Activated CD4-positive, alpha-beta T cell treated with anti-CD3 and anti-CD28 coated beads for 24 hours (primary cell): Measurements from ENCODE around the gene DDX20.

Experiments used
- DNase-seq, 2 donors: peaks; one replicate each; pipeline ENCODE4 v3.0.0-alpha.2; 2020; ENCODE audit warnings: low read depth in 2 of 2

The DDX20 gene

DNA sequence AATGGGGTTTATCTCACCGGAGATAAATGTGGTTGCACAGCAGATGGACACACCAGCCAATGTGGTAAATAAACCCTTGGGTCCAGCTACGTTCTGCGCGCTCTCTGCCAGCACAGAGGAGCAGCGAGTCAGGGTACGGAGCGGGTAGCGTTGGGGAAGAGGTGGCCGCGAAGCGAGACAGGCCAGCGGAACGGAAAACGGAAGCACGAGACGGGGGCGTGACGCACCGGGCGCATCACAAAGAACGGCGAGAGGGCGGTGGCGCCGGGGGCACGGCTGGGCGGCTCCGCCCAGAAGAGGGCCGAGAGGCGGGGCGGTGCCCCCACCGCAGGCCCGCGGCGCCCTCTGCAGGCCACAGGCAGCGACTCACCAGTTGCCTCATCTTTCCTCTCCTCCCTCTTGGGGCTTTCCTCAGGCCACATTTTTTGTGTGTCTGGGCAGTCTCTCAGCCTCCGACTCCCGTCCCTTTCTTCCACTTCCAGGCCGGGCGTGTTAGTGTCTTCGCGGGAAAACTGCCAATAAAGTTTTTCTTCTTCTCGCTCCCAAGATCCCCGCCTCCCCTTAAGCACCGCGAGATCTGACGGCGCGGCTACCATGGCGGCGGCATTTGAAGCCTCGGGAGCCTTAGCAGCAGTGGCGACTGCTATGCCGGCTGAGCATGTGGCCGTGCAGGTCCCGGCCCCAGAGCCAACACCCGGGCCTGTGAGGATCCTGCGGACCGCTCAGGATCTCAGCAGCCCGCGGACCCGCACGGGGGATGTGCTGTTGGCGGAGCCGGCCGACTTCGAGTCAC is at the start of gene DDX20:
Gene DDX20 (plus strand): TSS at position 571 of the 793 bp plus-strand sequence. CDS start 24 bp downstream, at position 595.
- peak; percentile 86 to 90 for DNase-seq

- no peak for DNase-seq
These were observed 48.8 kb upstream of the DDX20 start for GRCh38 chr1:111706921-111707320.

GRCh38 chr1:111707906-111708305 is 47.8 kb upstream of the DDX20 start:
- DNase-seq = no peak

- no peak for DNase-seq
These were observed 45.7 kb upstream of the DDX20 start for GRCh38 chr1:111709986-111710385.

DNA sequence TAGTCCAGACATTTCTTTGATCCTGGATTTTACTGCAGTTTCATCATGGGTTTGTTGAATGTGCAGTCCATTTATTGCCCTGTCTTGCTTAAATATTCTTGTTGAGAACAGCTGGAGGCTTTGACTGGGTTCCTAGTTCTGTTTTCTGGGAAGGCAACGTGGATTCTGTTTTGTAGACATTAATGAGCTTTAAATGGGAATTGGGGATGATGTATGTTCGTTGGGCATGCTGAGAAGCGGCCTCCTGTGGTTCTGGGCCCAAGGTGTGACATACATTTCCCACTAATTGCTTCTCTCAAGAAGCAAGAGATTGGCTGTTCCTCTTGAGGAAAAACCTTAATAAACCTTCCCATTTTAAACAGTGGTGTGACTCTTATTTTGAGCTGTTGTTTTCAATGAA is 39.4 kb upstream of the DDX20 start:
- DNase-seq = no peak

GRCh38 chr1:111717450-111717849 is 38.3 kb upstream of the DDX20 start:
- DNase-seq = no peak

DNA sequence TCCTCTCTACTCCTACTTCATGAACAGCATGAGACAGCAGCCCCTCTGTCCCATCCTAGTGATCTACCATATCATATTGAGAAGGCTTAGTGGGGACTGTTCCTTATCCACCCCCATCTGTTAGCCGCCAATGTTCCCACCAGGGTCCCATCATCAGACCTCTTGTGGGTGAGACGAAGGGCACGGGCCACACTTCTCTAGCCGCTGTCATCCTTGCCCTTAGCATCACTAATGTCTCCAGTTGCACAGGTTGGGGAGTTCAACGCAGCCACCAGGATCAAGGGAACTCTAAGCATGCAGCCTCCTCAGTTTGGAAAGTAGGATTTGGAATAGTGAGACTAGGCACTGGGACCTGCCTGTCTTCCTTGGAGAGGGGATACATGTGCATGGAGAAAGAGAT is 36.6 kb upstream of the DDX20 start:
- no peak for DNase-seq

- no peak for DNase-seq
These were observed 36.0 kb upstream of the DDX20 start for GRCh38 chr1:111719674-111720132.

- DNase-seq = no peak
These were observed 35.3 kb upstream of the DDX20 start for GRCh38 chr1:111720274-111720976.

DNA sequence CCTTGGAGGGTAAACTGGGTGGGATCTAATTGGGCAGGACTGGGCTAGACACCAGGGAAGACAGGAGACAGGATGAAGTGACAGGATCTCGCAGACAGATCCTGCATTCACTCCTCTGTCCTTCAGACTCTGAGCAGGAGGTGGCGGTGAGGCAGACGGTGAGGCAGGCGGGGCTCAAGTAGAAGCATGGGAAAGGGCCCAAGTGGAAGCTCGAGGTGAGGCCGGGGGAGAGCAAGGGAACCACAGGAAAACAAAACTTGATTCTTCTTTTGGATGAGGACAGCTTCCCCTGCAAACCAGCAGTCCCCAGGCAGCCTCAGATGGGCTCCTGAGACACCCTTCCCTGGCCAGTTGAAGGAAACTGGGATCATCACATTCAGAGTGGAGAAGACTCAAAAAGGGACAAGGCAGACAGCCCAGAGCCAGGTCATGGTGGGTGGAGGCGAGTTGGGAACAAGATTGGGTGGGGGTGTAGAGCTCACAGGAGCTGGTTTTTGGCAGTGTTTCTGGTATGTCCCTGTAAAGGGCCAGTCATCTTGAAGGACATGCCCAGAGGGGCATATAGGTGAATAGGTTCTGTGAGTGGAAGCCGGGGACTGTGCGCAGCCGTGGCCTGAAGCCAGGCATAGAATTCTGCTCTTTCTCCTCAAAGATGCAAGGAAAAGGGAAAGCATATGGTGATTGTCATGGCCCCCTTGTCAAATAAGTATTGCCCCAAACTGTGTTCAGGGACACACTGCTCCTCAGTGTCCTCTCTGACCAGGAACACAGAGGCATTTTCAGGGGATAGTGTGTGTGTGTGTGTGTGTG is 34.5 kb upstream of the DDX20 start:
- no peak for DNase-seq

DNA sequence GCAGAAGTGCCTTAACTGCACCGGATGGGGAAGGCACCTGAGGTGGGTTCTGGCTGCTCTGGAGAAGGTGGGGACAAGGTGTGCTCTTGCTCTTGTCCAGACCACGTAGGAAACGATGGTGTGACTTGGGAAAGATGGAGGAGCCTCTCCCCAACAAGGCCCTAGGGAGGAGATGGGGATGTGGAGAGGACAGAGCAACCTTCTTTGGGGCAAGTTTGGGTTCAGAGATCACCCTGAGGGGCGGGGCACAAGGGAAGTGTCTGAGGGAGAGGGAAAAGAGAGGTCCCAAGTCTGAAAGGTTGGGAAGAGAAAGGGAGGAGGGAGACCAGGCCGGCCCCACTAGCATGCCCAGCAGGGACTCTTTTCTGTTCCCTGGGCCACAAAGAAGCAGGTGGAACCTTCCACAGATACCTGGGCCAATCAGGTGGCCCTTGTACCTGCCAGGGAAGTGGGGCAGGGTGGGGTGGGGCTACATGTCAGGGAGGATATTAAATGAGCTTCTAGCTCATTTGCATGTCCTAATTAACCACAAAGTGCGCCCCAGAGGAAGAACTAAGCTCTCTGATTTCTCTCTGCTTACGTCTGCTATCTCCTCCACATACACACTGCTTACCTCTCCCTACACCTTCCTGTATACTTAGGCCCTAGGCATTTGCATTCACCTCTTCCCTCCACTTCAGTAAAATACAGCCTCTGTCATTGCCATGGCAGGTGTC is 32.5 kb upstream of the DDX20 start:
- DNase-seq = no peak

DNA sequence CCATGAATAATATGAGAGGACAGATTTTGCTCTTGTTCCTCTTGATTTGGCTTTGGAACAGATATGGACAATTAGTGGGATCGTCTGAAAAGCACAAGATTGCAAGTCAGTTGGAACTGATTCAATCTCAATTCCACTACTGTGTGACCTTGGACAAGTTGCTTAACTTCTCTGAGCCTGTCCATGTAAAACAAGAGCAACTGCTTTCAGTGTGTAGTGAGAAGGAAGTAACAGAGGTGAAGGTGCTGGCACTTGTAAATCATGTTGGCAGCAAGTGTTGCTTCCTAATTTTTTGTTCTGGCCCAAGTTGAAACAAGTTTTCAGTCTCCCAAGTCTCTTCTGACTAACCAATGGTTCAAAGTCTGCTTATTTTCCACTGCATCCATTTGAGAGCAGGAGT is 31.8 kb upstream of the DDX20 start:
- DNase-seq = no peak

DNA sequence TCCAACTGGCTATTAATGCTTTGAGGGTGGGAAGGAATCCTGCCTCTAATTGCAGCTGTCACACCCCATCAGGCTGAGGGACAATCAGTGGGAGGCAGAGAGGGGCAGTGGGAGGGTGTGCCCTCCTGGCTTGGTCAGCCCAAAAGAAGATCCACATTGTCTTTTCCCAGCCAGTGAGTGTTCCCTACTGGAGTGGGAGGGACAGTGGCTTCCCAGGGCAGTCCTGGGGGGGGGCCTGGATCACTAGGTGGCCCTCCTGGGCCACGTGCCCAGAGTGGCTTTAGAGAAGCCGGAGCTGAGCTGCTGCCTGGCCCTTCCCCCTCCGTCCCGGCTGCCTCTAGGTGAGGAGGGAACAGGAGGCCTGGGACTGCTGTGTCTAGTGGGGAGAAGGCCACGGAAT is 30.5 kb upstream of the DDX20 start:
- DNase-seq = no peak

- DNase-seq = no peak
These were observed 28.6 kb upstream of the DDX20 start for GRCh38 chr1:111727056-111727455.

- no peak for DNase-seq
These were observed 26.3 kb upstream of the DDX20 start for GRCh38 chr1:111729271-111729921.

GRCh38 chr1:111729946-111730681 is 25.6 kb upstream of the DDX20 start:
- DNase-seq = no peak

DNA sequence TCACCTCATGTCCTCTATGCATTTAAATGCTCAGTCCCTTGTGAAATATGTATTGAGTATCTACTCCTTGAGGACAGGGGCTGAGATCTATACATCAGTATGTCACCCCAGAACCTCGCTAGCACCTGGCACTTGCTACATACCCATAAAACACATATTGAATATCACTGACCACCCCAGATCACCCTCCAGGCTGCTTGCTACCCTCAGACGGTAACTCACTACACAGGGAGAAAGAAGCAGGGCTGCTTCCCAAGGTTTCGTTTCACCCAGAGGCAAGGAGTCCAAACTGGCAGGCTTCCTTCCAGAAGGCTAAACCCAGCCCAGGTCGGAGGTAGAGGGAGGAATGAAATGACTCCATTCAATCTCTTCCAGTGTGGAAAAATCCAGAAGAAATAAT is 25.0 kb upstream of the DDX20 start:
- no peak for DNase-seq

DNA sequence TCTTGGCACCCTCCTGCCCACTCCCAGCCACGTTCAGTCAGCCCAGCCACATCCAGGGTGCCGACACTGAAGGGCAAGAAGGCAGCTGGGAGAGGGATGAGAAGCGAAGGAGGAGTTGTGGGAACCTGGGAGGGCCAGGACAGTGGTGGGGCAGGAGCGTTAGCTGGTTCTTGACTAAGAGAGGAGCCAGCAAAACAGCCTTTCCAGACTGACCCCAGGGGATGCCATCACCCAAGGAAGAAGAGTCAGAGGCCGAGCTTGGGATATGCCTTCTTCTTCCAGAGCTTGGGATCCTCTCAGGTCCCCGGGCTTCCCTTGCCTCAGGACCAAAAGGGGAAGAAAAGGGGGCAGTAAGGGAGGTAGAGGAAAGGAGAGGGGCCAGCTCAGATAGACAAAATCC is 23.7 kb upstream of the DDX20 start:
- no peak for DNase-seq

DNA sequence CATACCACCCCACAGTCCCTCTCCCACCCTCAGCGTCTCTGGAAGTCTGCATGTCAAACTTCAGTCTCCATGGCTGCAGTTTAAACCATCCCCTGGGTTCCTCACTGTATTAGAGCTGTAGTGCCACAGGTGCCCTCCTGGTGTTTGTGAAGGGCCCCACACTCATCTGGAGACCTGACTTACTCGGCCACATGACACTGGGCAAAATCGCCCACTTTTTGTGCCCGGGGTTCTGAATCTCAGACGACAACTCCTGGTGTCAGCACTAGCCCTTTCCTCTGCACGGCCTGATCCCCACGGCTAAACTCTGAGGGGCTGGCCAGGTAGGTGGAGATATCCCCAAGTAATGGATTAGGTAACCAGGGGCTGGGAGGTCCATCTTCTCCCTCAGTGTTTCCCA is 23.0 kb upstream of the DDX20 start:
- DNase-seq = no peak

DNA sequence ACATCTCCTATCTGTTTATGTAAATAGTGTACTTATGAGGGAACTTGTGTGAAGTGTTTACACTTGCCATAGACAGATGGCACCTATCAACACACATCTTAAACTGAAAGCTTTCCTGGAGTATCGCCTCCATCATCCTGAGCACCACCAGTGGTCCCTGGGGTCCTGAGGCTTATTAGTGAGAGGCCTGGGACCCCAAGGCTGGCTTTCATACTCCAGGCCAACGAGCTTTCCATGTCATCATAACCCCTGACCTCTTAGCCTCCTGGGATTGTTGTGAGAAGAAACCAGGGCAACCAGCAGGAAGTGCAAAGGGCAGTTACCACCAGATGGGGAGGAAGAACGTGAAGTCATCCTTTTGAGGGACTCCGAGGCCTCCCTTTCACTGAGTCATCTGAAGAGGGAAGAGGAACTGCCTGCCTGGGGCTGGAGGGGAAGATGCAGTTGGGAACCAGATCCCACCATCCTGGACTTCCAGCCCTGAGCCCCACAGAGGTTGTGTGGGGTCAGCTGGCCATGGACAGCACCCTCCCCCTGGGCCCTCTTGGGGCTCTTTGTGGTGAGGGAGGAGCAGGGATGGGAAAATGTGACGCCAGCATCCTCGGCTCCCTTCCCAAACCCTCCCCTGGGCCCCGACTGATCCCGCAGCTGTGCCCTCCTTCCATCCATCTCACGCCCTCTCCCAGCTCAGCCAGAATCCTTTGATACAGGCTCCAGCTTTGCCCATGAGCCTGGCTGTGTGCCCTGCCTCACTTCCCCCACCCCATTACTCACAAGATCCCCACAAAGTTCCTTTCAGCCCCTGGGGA is 22.3 kb upstream of the DDX20 start:
- no peak for DNase-seq
